HEK293T (cell line): ENCODE measurements around the gene RGS11.

Experiments used
- CTCF ChIA-PET: fragments of 350-600 bp; formaldehyde crosslinking; extraction: SDS; loops from one replicate; lab custom pipeline; 2021; ENCODE audit warnings: antibody characterized with exemption, inconsistent platforms; lab: Yijun Ruan, JAX
- POLR2A ChIA-PET: fragments of 350-600 bp; formaldehyde crosslinking; extraction: SDS; loops from one replicate; lab custom pipeline; 2020; ENCODE audit warnings: antibody characterized with exemption, inconsistent platforms; lab: Yijun Ruan, JAX
- DNase-seq: peaks from one replicate; pipeline ENCODE4 v3.0.0; 2012; ENCODE audit warnings: mixed read lengths; ENCODE audit errors: extremely low spot score
- ARNT ChIP-seq: fragments of 450-650 bp; IDR thresholded peaks from 2 replicates; pipeline ENCODE4 v1.6.1; 2017; ENCODE audit warnings: mild to moderate bottlenecking
- BHLHE40 ChIP-seq: fragments of 450-650 bp; IDR thresholded peaks from 2 replicates; pipeline ENCODE4 v1.6.1; 2016; ENCODE audit warnings: mild to moderate bottlenecking, moderate library complexity, borderline replicate concordance
- CTBP1 ChIP-seq: fragments of 450-650 bp; IDR thresholded peaks from 2 replicates; pipeline ENCODE4 v1.6.1; 2016; ENCODE audit warnings: borderline replicate concordance
- ELF4 ChIP-seq: fragments of 450-650 bp; IDR thresholded peaks from 2 replicates; pipeline ENCODE4 v1.6.1; 2017; ENCODE audit warnings: antibody characterized with exemption
- FOXA1 ChIP-seq: fragments of 450-650 bp; IDR thresholded peaks from 2 replicates; pipeline ENCODE4 v1.6.1; 2016; ENCODE audit warnings: mild to moderate bottlenecking
- FOXK2 ChIP-seq: fragments of 450-650 bp; IDR thresholded peaks from 2 replicates; pipeline ENCODE4 v1.6.1; 2016; ENCODE audit warnings: mild to moderate bottlenecking
- FOXM1 ChIP-seq: fragments of 450-650 bp; IDR thresholded peaks from 2 replicates; pipeline ENCODE4 v1.6.1; 2017; ENCODE audit warnings: mild to moderate bottlenecking, borderline replicate concordance
- HDGF ChIP-seq: fragments of 450-650 bp; IDR thresholded peaks from 2 replicates; pipeline ENCODE4 v1.6.1; 2017; ENCODE audit warnings: antibody characterized with exemption, borderline replicate concordance
- L3MBTL2 ChIP-seq: fragments of 450-650 bp; conservative IDR thresholded peaks from 2 replicates; pipeline ENCODE4 v1.6.1; 2016; ENCODE audit warnings: mild to moderate bottlenecking
- LEF1 ChIP-seq: fragments of 450-650 bp; IDR thresholded peaks from 2 replicates; pipeline ENCODE4 v1.6.1; 2017; ENCODE audit warnings: mild to moderate bottlenecking, borderline replicate concordance
- NFRKB ChIP-seq: fragments of 450-650 bp; IDR thresholded peaks from 2 replicates; pipeline ENCODE4 v1.6.1; 2016; ENCODE audit warnings: mild to moderate bottlenecking, moderate library complexity
- SP1 ChIP-seq: fragments of 450-650 bp; IDR thresholded peaks from 2 replicates; pipeline ENCODE4 v1.6.1; 2017
- SUZ12 ChIP-seq: fragments of 450-650 bp; IDR thresholded peaks from 2 replicates; pipeline ENCODE4 v1.6.1; 2016; ENCODE audit warnings: mild to moderate bottlenecking
- TARDBP ChIP-seq: fragments of 450-650 bp; IDR thresholded peaks from 2 replicates; pipeline ENCODE4 v1.6.1; 2016
- ZNF384 ChIP-seq: fragments of 450-650 bp; IDR thresholded peaks from 2 replicates; pipeline ENCODE4 v1.6.1; 2016
- TF ChIP-seq, protein P1 (sequence below): fragments of 450-650 bp; IDR thresholded peaks from 2 replicates; pipeline ENCODE4 v1.6.1; 2016

RGS11 gene

GRCh38 chr16:290681-291405 is 15.1 kb upstream of the RGS11 start:
- ChIA-PET CTCF (no interaction called here), POLR2A (no interaction called here)
- TF ChIP-seq ZNF384 (no peak), BHLHE40 (no peak)
- no peak for DNase-seq

DNA sequence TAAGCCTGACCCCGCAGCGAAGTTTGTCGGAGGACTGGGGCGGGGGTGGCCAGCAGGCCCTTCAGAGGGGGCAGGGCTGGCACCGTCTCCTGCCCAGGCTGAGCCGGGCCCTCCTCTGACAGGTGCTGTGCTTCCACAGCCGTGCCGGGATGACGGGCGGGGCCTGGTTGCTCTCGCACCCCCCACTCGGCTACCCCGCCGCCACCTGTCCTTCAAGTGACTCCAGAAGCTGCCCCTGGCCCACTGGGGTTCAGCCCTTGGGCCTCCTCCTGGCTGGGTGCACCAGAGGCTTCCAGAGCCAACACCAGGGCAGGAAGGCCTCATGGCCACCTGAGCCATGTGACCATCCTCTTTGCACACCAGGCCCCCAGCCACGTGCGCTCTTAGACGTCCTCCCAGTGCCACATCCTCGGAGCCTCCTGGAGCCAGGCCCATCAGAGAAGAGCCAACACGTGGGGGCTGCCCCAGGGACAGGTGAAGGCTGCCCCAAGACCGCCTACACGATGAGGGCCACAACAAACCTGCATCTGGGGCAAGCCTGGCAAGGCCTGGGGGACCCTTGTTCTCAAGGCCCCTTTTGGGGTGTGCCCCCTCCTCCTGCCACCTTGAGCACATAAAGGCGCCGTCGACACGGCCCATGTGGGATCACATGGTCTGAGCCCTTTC is 14.4 kb upstream of the RGS11 start:
- TF ChIP-seq FOXK2: no peak
- no peak for TF ChIP-seq FOXM1
- no peak for TF ChIP-seq L3MBTL2
- TF ChIP-seq SP1: no peak
- TF ChIP-seq ARNT: no peak
- no peak for TF ChIP-seq SUZ12
- TF ChIP-seq FOXA1: no peak
- TF ChIP-seq ELF4: no peak
- TF ChIP-seq NFRKB: no peak
- TF ChIP-seq ZNF384: no peak
- TF ChIP-seq, protein P1, sequence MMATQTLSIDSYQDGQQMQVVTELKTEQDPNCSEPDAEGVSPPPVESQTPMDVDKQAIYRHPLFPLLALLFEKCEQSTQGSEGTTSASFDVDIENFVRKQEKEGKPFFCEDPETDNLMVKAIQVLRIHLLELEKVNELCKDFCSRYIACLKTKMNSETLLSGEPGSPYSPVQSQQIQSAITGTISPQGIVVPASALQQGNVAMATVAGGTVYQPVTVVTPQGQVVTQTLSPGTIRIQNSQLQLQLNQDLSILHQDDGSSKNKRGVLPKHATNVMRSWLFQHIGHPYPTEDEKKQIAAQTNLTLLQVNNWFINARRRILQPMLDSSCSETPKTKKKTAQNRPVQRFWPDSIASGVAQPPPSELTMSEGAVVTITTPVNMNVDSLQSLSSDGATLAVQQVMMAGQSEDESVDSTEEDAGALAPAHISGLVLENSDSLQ: no peak
- no peak for TF ChIP-seq CTBP1
- no peak for TF ChIP-seq BHLHE40
- TF ChIP-seq HDGF: no peak
- no peak for TF ChIP-seq TARDBP
- TF ChIP-seq LEF1: no peak
- CTCF ChIA-PET: no interaction called here
- no peak for DNase-seq
- POLR2A ChIA-PET: no interaction called here

DNA sequence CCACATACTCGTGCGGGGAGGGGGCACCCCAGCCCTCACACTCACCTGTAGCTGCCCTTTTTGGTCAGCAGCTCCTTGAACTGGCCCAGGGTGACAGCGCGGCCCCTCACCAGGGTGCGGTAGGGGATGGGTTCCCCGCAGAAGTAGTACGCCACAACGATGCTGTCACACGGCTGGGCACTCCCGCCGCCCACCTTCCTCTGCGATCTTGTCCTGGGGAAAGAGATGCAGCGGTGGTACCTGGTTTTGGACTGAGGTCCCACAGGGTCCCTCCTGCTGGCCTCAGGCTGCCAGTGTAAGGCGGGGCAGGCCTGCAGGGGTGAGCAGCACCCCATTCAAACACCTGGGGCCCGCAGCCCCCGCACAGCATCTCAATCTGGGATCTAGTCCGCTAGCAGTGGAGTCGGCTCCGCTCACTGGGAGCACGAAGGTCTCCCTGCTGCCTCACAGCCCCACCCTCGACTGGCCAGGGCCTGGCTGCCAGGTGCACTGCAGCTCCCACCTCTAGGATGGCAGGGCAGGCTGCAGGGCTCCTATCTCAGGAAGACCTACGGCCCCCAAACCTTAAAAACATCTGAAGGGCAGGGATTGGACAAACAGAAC is 13.8 kb upstream of the RGS11 start:
- ChIA-PET POLR2A (no interaction called here), CTCF (no interaction called here)
- TF ChIP-seq SP1: no peak
- no peak for TF ChIP-seq BHLHE40
- no peak for TF ChIP-seq ELF4
- TF ChIP-seq L3MBTL2: no peak
- TF ChIP-seq, protein P1: no peak
- no peak for TF ChIP-seq FOXA1
- TF ChIP-seq TARDBP: no peak
- TF ChIP-seq LEF1: no peak
- no peak for TF ChIP-seq HDGF
- no peak for TF ChIP-seq NFRKB
- no peak for DNase-seq

DNA sequence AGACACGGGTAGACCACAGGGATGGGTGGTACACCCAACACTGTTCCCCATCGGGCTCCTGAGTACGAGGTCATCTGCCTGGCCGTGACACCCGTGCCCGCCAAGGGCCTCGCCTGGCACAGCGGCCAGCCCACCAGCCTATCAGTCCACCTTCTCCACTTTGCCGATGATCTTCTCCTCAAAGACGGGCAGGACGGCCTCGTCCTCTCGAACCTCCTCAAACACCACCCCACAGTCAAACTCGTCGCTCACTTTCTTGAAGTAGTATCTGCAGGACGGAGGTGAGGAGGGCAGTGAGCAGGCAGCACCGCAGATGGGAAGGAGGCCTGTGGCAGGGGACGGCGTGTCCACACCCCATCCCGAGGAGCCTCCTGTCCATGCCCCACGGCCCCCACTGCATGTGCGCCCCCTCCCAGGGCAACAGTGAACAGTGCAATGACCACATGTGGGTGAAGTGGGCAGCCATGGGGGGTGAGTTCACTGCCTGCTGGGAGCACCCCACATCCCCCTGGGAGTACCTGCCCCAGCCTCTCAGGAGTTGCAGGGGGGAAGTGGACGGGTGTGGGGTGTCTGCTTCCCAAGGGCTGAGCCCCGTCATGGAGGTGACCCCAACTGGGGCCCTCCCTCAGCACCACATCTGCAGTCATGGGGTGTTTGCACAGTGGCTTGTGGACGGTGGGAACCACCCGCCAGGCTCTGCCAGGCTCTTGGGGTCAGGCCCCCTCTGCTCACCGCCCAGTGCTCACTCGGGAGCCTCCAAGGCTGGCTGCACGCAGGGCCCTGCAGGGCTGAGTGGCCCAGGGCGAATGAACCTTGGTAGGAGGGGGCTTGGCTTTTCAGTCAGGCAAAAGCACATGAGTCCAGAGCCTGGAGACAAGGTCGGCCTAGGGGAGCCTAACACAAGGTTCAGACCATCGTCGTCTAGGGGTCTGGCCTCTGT is 12.5 kb upstream of the RGS11 start:
- CTCF ChIA-PET: no interaction called here
- no peak for DNase-seq
- POLR2A ChIA-PET: no interaction called here
- TF ChIP-seq LEF1 (no peak), L3MBTL2 (no peak), TARDBP (no peak)

DNA sequence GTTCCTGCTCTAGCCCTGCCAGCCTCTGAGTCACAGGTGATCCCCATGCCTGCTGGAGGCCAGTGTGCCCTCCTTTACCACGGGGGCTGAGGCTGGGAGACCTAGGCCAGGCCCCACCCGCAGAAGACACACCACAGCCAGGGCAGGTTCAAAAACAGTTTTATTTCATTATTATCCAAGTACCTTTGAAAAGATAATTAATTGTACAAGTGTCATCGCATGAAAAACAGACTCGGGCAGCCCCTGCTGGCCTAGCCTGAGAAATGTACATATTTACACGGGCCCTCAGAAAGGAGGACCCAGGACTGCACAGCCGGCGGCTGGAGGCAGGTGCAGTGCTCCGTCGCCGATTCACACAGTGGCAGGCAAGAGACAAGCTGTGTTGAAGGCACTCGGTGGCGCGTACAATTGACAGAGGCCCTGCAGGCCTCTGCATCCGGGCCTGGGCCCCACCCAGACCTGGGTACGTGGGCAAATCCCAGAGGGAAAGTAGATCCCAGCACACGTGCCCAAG is 11.6 kb upstream of the RGS11 start:
- ChIA-PET POLR2A (no interaction called here), CTCF (no interaction called here)
- no peak for DNase-seq
- TF ChIP-seq FOXK2 (no peak), TARDBP (no peak), SUZ12 (no peak), BHLHE40 (no peak), CTBP1 (no peak), L3MBTL2 (no peak), HDGF (no peak), NFRKB (no peak), LEF1 (no peak)
- TF ChIP-seq, protein P1: no peak
